ENCODE data around the gene TRDN. TPM values are rescaled to one million over a fixed set of nuclear protein-coding genes. Genes with fewer than 3 reads are reported as not detected.

TRDN gene
- total RNA-seq, 1 experiment from 2014 or later: 10.4 TPM

- no peak overlapping the region for H4K5ac ChIP-seq (ENCODE audit: insufficient read length, low read depth, low read length)
- H4K91ac ChIP-seq (ENCODE audit: insufficient read length, low read depth, low read length): no peak overlapping the region
- no peak for DNase-seq
- no peaks in the 10 kb centered on the region for H3K36me3 Mint-ChIP-seq (ENCODE audit: insufficient read depth in 1 of 3, low read depth in 3 of 3)
- H4K8ac ChIP-seq (replicated peaks; ENCODE audit: insufficient read length, low read depth, low read length): no peak overlapping the region
- no peak overlapping the region for H3K9ac ChIP-seq (ENCODE audit: extremely low read depth, insufficient read length, low read length)
- no peak overlapping the region for H2BK5ac ChIP-seq (ENCODE audit: insufficient read length, low read length)
- H2BK120ac ChIP-seq (ENCODE audit: low read depth, low read length, poor library complexity, severe bottlenecking): no peak overlapping the region
- H3K27ac ChIP-seq (ENCODE audit: insufficient read length, low read depth, low read length): no peak overlapping the region
- WGBS (ENCODE audit: extremely low coverage, insufficient read length, low lambda C conversion rate): no CpG with 5 or more reads among the region's 3 CpGs
- H3K27me3 Mint-ChIP-seq (ENCODE audit: low read depth): no peaks in the 10 kb centered on the region
- no peaks in the 10 kb centered on the region; a peak in 1 of 5 replicates for H3K9me3 Mint-ChIP-seq
- H3T11ph ChIP-seq (ENCODE audit: low read length): no peak overlapping the region
- H3K56ac ChIP-seq (ENCODE audit: insufficient read length, low read depth, low read length): no peak overlapping the region
- no peak overlapping the region for H3K23ac ChIP-seq (ENCODE audit: insufficient read length, low read depth, low read length)
- no peak overlapping the region for H2AFZ ChIP-seq (ENCODE audit: low read length)
- no peak overlapping the region for H3K27ac Mint-ChIP-seq
- no peak overlapping the region for H3K4me2 ChIP-seq (ENCODE audit: insufficient read depth, insufficient read length, low read length)
- no peaks in the 10 kb centered on the region for H3K9me3 ChIP-seq (ENCODE audit: control insufficient read depth, low read depth, low read length)
- H2BK15ac ChIP-seq (ENCODE audit: low read depth, low read length): no peak overlapping the region
- H2BK20ac ChIP-seq (ENCODE audit: low read depth, low read length, poor library complexity, severe bottlenecking): no peak overlapping the region
- H3K14ac ChIP-seq (ENCODE audit: insufficient read depth, low read length): no peak overlapping the region
- H3K4me1 Mint-ChIP-seq: no peaks in the 10 kb centered on the region
- H3K4me3 Mint-ChIP-seq: no peak overlapping the region
- H3K23me2 ChIP-seq (ENCODE audit: insufficient read length, low read depth, low read length, poor library complexity, severe bottlenecking): no peaks in the 10 kb centered on the region
- no peak for TF ChIP-seq CTCF (conservative IDR thresholded peaks at IDR 0.05)
- no peaks in the 10 kb centered on the region for H4K20me1 ChIP-seq (ENCODE audit: control insufficient read depth, insufficient read depth, insufficient read length)
- H2AK5ac ChIP-seq (ENCODE audit: insufficient read length, low read length): no peak overlapping the region
- no peaks in the 10 kb centered on the region for H3K79me2 ChIP-seq (ENCODE audit: insufficient read depth, low read length)
- H3K27me3 ChIP-seq (ENCODE audit: insufficient read depth, low read length): no peaks in the 10 kb centered on the region
- H3K4ac ChIP-seq (ENCODE audit: low read depth, low read length): no peak overlapping the region
- H3K79me1 ChIP-seq (ENCODE audit: insufficient read depth, low read depth, low read length, poor library complexity, severe bottlenecking): no peaks in the 10 kb centered on the region
- no peak overlapping the region for H2BK12ac ChIP-seq (ENCODE audit: insufficient read length, low read depth, low read length)
- no peaks in the 10 kb centered on the region for H3K4me1 ChIP-seq (ENCODE audit: insufficient read depth, low read length)
- H3K18ac ChIP-seq (ENCODE audit: insufficient read length, low read depth, low read length): no peak overlapping the region
These were observed 38.7 kb downstream of the TRDN start for GRCh38 chr6:123598011-123598410.
